K562 (cell line): ENCODE measurements around the gene NIPSNAP2. TPM values are rescaled to one million over a fixed set of nuclear protein-coding genes. Genes with fewer than 3 reads are reported as not detected.
A peak's percentile ranks its signal among the peaks of the same experiment; 100 is the strongest.

ENCODE experiments used
- AFF1 ChIP-seq, 2 experiments: fragments of 450-650 bp; IDR thresholded peaks; 2 replicates each; pipeline ENCODE4 v1.6.1; 2018; ENCODE audit warnings: mild to moderate bottlenecking in 2 of 2, low read depth in 1 of 2; ENCODE audit not compliant: partially characterized antibody in 2 of 2
- ARID2 ChIP-seq: fragments of 450-650 bp; IDR thresholded peaks from 2 replicates; pipeline ENCODE4 v1.6.1; 2017; ENCODE audit warnings: antibody characterized with exemption, mild to moderate bottlenecking
- BCOR ChIP-seq: fragments of 450-650 bp; IDR thresholded peaks from 2 replicates; pipeline ENCODE4 v1.6.1; 2016
- EHMT2 ChIP-seq: fragments of 450-650 bp; IDR thresholded peaks from 2 replicates; pipeline ENCODE4 v1.6.1; 2018; ENCODE audit warnings: antibody characterized with exemption
- GTF2F1 ChIP-seq: IDR thresholded peaks from 2 replicates; pipeline ENCODE4 v1.6.1; 2011; ENCODE audit warnings: low read depth, low read length, improper control_type of control experiment
- HDAC2 ChIP-seq: fragments of 450-650 bp; IDR thresholded peaks from 2 replicates; pipeline ENCODE4 v1.6.1; 2016; ENCODE audit warnings: mild to moderate bottlenecking
- IRF2 ChIP-seq: sonication (generic); formaldehyde crosslinking; IDR thresholded peaks from 2 replicates; pipeline ENCODE4 v1.8.1; 2022; ENCODE audit warnings: mild to moderate bottlenecking, missing genetic modification reagents
- POLR2G ChIP-seq: fragments of 200-400 bp; formaldehyde crosslinking; IDR thresholded peaks from 2 replicates; pipeline ENCODE4 v1.6.1; 2017; ENCODE audit warnings: low read depth, mild to moderate bottlenecking, antibody characterized with exemption, low read length, moderate library complexity
- RBBP5 ChIP-seq: fragments of 200-600 bp; sonication (generic); IDR thresholded peaks from 2 replicates; pipeline ENCODE4 v1.6.1; 2012; ENCODE audit warnings: borderline replicate concordance, mild to moderate bottlenecking, low read length, control low read depth, inconsistent platforms; ENCODE audit not compliant: insufficient read depth, poor library complexity, severe bottlenecking
- SIN3A ChIP-seq, 2 experiments: fragments of 150-350 bp in 1 of 2; IDR thresholded peaks; 2 replicates each; pipeline ENCODE4 v1.6.1; 2011 to 2016; ENCODE audit warnings: borderline replicate concordance in 2 of 2, low read depth in 2 of 2, low read length in 2 of 2, mild to moderate bottlenecking in 2 of 2, moderate library complexity in 2 of 2; ENCODE audit not compliant: control insufficient read depth in 1 of 2
- TAF9B ChIP-seq: fragments of 450-650 bp; IDR thresholded peaks from 2 replicates; pipeline ENCODE4 v1.6.1; 2018; ENCODE audit warnings: mild to moderate bottlenecking; ENCODE audit not compliant: partially characterized antibody
- ZNF124 ChIP-seq: sonication (generic); formaldehyde crosslinking; IDR thresholded peaks from 2 replicates; pipeline ENCODE4 v1.8.1; 2022; ENCODE audit warnings: missing genetic modification reagents
- polyA plus RNA-seq, 8 experiments: library from polyadenylated mRNA; depleted of rRNA in 4 of 8; stranded (reverse) in 5 of 8; unstranded in 3 of 8; fragments of >200 nt; fragmentation: Nextera tagmentation in 2 of 8; fragmentation: Illumina TruSeq in 1 of 8; extraction: Ambion mirVana in 2 of 8; extraction: Trizol in 1 of 8; gene quantifications; 2 replicates each; pipeline versions ENCODE4 v1.2.1 to v1.2.3, GENCODE V29; 2011 to 2014; ENCODE audit warnings: inconsistent platforms in 1 of 8, missing spikeins in 1 of 8
- total RNA-seq, 7 experiments: library from RNA; depleted of rRNA in 6 of 7; stranded (reverse); fragments of >200 nt in 6 of 7; fragmentation: Illumina TruSeq in 2 of 7; extraction: Trizol in 2 of 7; gene quantifications; 2 replicates each; pipeline versions ENCODE4 v1.2.1 to v1.2.3, GENCODE V29; 2011 to 2021; ENCODE audit warnings: low replicate concordance in 1 of 7
- TF ChIP-seq, protein P1 (sequence below), 2 experiments: fragments of 450-650 bp in 1 of 2; IDR thresholded peaks; 2 replicates each; pipeline ENCODE4 v1.6.1; 2011 to 2017; ENCODE audit warnings: low read depth in 2 of 2, antibody characterized with exemption in 1 of 2, borderline replicate concordance in 1 of 2, low read length in 1 of 2, mild to moderate bottlenecking in 1 of 2, mixed read lengths in 1 of 2; ENCODE audit not compliant: control insufficient read depth in 1 of 2
- TF ChIP-seq, protein P2 (sequence below): fragments of 250-450 bp; sonication (Bioruptor Pico); IDR thresholded peaks from 2 replicates; pipeline ENCODE4 v1.5.0; 2021; ENCODE audit warnings: mild to moderate bottlenecking, moderate library complexity

The NIPSNAP2 gene
- total and polyA plus RNA-seq, 9 of the 15 experiments (the other 6 are each of a cell fraction or from before 2014, with no cell fraction given), result 24.9 to 107 (median 53.0) TPM

- TF ChIP-seq SIN3A (IDR thresholded peaks at IDR 0.05; ENCODE audit: borderline replicate concordance in 2 of 2, control insufficient read depth in 1 of 2, low read depth in 2 of 2, low read length in 2 of 2) (peak; percentile 88 to 98; a peak in 3 of 4 replicates), ZNF124 (CRISPR knock-in tag) (no peak), EHMT2 (no peak), TAF9B (peak; percentile 85), HDAC2 (peak; percentile 45), AFF1 (IDR thresholded peaks at IDR 0.05; ENCODE audit: low read depth in 1 of 2, partially characterized antibody in 2 of 2) (no peak), ARID2 (no peak), IRF2 (CRISPR knock-in tag) (no peak), BCOR (no peak; the same call in 1 of the 2 replicates), RBBP5 (peak; percentile 89), POLR2G (peak; percentile 94), GTF2F1 (no peak)
- TF ChIP-seq, protein P1, sequence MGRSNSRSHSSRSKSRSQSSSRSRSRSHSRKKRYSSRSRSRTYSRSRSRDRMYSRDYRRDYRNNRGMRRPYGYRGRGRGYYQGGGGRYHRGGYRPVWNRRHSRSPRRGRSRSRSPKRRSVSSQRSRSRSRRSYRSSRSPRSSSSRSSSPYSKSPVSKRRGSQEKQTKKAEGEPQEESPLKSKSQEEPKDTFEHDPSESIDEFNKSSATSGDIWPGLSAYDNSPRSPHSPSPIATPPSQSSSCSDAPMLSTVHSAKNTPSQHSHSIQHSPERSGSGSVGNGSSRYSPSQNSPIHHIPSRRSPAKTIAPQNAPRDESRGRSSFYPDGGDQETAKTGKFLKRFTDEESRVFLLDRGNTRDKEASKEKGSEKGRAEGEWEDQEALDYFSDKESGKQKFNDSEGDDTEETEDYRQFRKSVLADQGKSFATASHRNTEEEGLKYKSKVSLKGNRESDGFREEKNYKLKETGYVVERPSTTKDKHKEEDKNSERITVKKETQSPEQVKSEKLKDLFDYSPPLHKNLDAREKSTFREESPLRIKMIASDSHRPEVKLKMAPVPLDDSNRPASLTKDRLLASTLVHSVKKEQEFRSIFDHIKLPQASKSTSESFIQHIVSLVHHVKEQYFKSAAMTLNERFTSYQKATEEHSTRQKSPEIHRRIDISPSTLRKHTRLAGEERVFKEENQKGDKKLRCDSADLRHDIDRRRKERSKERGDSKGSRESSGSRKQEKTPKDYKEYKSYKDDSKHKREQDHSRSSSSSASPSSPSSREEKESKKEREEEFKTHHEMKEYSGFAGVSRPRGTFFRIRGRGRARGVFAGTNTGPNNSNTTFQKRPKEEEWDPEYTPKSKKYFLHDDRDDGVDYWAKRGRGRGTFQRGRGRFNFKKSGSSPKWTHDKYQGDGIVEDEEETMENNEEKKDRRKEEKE (IDR thresholded peaks at IDR 0.05; ENCODE audit: borderline replicate concordance in 1 of 2, control insufficient read depth in 1 of 2, low read depth in 2 of 2, low read length in 1 of 2), result no peak
- TF ChIP-seq, protein P2, sequence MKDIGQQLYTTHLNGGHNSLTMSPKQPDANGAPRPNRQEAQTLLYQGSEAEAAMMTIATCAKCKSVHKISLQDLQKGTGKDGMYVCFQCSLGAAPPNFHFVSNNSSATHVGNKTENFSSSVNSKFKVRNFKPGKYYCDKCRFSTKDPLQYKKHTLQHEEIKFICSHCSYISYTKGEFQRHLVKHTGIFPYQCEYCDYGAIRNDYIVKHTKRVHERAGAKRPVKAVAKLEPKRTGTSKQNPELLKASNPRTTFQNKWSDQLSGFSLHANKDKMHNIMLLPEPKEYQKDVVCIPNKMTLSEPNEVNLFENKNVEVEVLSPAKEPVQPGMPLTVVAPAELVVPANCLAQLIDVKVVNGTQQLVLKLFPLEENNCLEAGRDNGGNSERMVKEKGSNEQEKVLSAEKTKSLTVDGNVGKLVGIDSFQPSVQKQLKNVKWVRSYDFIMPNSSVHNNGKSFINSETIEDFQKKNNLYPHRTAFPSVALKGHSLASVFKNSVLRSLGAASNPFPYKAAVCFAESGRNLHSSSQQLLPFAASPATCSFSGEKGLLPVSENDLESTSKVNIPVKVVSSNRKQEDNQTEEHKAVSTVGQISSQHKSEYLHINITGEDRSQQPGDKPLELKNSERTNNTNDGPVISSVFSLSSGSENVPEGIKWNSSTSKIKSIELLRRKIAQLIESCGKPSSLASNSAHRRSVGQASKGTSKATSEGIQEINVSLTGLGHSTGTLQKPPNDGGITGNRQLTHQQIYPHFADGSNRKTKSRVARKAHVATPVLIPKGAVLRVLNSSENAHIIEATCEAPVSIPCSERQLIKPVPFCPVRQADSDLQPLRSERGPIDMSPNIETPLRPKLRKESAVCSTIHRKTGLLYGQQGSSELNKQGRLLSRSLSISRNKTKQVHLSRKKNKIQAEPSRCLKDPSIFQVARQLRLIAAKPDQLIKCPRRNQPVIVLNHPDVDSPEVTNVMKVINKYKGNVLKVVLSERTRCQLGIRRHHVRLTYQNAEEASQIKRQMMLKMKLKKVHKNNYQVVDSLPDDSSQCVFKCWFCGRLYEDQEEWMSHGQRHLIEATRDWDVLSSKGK (CRISPR knock-in tag), result no peak
Measured at GRCh38 chr7:55951637-55952351, 12.6 kb upstream of the NIPSNAP2 start, which contains the start of gene MRPS17 (continued).
